A549 treated with CpdA at 1 μM for 4 hours (cell line): ENCODE results near the gene CD22. TPM values are rescaled to one million over a fixed set of nuclear protein-coding genes. Genes with fewer than 3 reads are reported as not detected.

Source experiments
- total RNA-seq: library from RNA; stranded (reverse); fragments of 200-300 nt; extraction: Qiagen RNA extraction; gene quantifications from 5 replicates; pipeline ENCODE4 v1.2.3, GENCODE V29; 2022; ENCODE audit warnings: low read depth

CD22 gene
- 0.59 to 1.4 TPM (median 0.90 TPM) in 5 replicates for total RNA-seq

DNA sequence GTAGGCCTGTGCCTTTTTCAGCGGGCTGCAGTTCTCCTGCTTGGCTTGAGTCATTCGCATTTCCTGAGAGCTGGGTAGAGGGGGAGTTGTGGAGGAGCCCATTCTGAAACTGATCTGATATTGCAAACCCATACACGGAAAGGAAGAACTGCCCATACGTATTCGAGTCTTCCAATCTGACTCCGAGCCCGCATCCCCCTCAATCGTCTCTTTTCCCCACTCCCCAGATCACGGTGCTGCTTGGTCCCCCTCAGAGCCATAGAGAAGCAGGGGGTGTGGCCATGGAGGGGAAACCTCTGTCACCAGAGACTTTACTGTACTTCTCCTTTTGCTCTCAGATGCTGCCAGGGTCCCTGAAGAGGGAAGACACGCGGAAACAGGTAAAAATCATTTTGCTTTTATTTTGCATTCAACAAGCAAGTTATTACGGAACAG lies at the start of gene CD22:
Gene CD22, plus strand, starts transcription at position 337 of the 435 bp plus-strand sequence. CDS start 2,854 bp downstream, outside the sequence.

DNA sequence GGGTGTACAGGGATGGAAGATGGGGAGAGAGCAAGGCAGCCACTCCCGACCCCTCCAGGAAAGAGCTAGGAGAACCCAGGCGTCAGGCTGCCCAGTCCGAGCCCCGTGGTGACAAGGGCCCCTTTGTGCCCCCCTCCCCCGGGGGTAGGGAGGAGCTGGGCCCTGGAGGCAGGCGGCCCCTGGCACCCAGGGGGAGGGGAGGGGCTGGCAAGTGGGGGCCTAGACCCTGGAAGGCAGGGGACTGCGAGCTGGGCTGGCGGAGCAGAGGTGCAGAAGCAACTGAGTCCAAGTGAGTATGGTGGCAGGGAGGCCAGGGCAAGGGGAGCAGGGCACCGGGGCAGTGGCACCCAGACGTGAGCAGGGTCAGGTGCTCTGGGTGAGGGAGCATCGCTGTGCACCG lies 37.1 kb upstream of the CD22 start, which contains the start of gene MAG:
Gene MAG, plus strand, starts transcription at position 246 of the 400 bp plus-strand sequence. CDS start 3,248 bp downstream, outside the sequence.

DNA sequence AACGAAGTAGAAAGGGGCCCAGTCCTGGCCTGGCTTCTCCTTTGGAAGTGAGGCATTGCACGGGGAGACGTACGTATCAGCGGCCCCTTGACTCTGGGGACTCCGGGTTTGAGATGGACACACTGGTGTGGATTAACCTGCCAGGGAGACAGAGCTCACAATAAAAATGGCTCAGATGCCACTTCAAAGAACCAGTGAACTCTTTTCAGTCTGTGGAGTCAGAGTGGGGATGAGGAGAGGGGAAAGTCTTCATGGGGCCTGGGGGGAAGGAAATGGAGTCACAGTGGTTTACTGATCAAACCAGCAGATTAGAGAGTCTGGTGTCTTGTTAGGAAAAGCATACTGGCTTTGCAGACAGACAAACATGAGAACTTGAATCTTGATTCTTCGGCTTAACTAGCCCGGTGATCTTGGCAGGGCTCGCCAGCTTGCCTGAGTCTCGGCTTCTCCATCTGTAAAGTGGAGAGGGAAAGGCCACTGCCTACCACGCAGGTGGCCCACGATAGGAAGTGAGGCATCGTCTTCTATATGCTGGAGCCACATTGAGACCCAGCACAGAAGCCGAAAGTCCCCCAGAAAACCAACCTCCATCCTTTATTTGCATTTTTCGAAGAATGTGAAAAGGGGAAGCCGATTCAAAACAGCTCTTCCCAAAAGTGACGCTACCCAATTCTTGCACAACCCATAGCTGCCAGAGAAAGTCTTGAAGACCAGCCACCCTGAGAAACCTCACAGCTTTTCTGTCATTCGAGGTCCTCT lies 18.4 kb downstream of the CD22 start, which contains the start of gene FFAR1:
Gene FFAR1, plus strand, starts transcription at position 732 of the 759 bp plus-strand sequence. CDS start 3,650 bp downstream, outside the sequence.

DNA sequence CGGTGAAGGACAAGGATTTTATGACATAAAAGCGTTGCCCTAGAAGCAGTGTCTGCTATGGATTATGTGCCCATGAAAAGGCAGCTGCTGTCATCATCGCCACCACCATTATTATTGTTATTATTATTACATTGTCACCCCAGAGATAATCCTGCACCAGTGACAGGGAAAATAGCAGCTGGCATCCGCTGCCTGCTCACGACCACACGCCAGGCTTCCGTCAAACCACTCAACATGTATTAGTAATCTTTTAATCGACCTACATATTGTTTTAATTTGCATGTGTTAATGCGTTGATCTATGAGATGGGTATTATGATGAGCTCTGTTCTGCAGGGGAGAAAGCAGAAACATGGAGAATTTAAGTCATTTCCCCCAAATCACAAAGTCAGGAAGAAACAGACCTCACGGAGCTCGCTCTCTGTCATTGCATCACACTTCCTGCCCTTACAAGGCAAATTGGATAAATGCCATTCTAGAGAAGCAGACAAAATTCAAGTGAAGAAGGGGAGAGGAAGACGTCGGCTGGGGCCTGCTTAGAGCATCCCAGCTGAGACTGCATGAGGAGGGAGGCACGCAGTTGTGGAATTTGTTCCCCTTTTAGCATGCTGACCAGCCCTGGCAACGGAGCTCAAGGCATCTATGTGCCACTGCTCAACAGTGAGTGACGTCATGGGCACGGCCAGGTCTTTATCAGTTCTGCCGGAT lies 29.0 kb downstream of the CD22 start, which contains the start of gene FFAR3:
Gene FFAR3, plus strand, starts transcription at position 594 of the 707 bp plus-strand sequence. CDS start 431 bp downstream, outside the sequence.

DNA sequence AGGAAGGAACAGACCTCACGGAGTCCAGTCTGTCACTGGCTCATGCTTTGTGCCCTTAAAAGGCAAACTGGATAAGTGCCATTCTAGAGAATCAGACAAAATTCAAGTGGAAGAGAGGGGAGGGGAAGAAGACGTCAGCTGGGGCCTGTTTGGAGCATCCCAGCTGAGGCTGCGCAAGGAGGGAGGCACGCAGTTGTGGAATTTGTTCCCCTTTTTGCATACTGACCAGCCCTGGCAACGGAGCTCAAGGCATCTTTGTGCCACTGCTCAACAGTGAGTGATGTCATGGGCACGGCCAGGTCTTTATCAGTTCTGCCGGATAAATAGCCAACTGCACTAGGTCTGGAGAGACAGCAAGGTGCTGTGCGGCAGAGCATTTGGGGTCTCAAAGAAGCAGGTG lies 41.7 kb downstream of the CD22 start, which contains the start of gene GPR42:
Gene GPR42, plus strand, starts transcription at position 347 of the 400 bp plus-strand sequence. CDS start 292 bp downstream, outside the sequence.

Other genes starting within 250 kb of the CD22 start
- 0.26 to 0.31 TPM in 2 of 5 replicates, not detected in the others for gene FXYD3, start 213.4 kb upstream of the CD22 start, total RNA-seq
- 0.06 to 0.27 TPM (median 0.13 TPM) in 4 of 5 replicates, not detected in the other for gene LGI4, start 194.1 kb upstream of the CD22 start, total RNA-seq
- 0.35 to 0.85 TPM (median 0.44 TPM) in 4 of 5 replicates, not detected in the other for gene FXYD1, start 190.4 kb upstream of the CD22 start, total RNA-seq
- gene FXYD7, start 185.9 kb upstream of the CD22 start, total RNA-seq = 0.24 to 0.34 TPM (median 0.25 TPM) in 3 of 5 replicates, not detected in the others
- 202 to 240 TPM (median 228 TPM) in 5 replicates for gene FXYD5, start 174.5 kb upstream of the CD22 start, total RNA-seq
- gene FAM187B, start 100.4 kb upstream of the CD22 start, total RNA-seq = not detected in 5 replicates
- 6.8 to 11.0 TPM (median 9.6 TPM) in 5 replicates for gene LSR, start 80.2 kb upstream of the CD22 start, total RNA-seq
- 106 to 170 TPM (median 163 TPM) in 5 replicates for gene USF2, start 60.2 kb upstream of the CD22 start, total RNA-seq
- gene HAMP, start 46.7 kb upstream of the CD22 start, total RNA-seq = 0.05 to 0.73 TPM (median 0.13 TPM) in 3 of 5 replicates, not detected in the others
- gene MAG, start 37.0 kb upstream of the CD22 start, total RNA-seq = not detected in 5 replicates
- gene FFAR1, start 18.7 kb downstream of the CD22 start, total RNA-seq = not detected in 5 replicates
- not detected in 5 replicates for gene FFAR3, start 29.3 kb downstream of the CD22 start, total RNA-seq
- gene GPR42, start 41.9 kb downstream of the CD22 start, total RNA-seq = not detected in 5 replicates
- gene FFAR2, start 119.1 kb downstream of the CD22 start, total RNA-seq = 0.06 TPM in 1 of 5 replicates, not detected in the others
- gene KRTDAP, start 161.3 kb downstream of the CD22 start, total RNA-seq = not detected in 5 replicates
- 30.7 to 39.2 TPM (median 32.3 TPM) in 5 replicates for gene DMKN, start 184.5 kb downstream of the CD22 start, total RNA-seq
- gene SBSN, start 199.1 kb downstream of the CD22 start, total RNA-seq = 3.3 to 4.8 TPM (median 3.7 TPM) in 5 replicates
- not detected in 5 replicates for gene GAPDHS, start 204.3 kb downstream of the CD22 start, total RNA-seq
- 333 to 446 TPM (median 432 TPM) in 5 replicates for gene TMEM147, start 216.4 kb downstream of the CD22 start, total RNA-seq
- gene ATP4A, start 234.5 kb downstream of the CD22 start, total RNA-seq = 0.01 TPM in 1 of 5 replicates, not detected in the others